ENCODE measurements around the gene PERM1.

The PERM1 gene

DNA sequence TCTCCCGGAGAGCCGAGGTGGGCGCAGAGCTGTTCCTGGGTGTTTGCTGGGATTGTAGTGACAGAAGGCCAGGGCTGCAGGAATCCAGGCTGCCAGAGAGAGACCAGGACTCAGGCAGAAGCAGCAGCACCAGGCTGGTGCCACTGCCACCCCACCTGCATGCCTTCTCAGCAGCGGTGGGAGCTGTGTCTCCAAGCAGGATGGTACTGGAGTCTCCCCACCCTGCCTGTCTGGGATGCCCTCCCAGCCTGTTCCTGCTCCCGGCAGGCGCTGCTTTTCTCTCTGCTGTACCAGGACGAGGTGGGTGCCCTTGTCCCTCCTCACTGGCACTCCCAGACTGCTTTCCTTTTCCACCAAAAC, 22.5 kb upstream of the PERM1 start:
- no peak for TF ChIP-seq EZH2phosphoT487 (IDR thresholded peaks at IDR 0.05; ENCODE audit: borderline replicate concordance, low read length)
- TF ChIP-seq, protein P1, sequence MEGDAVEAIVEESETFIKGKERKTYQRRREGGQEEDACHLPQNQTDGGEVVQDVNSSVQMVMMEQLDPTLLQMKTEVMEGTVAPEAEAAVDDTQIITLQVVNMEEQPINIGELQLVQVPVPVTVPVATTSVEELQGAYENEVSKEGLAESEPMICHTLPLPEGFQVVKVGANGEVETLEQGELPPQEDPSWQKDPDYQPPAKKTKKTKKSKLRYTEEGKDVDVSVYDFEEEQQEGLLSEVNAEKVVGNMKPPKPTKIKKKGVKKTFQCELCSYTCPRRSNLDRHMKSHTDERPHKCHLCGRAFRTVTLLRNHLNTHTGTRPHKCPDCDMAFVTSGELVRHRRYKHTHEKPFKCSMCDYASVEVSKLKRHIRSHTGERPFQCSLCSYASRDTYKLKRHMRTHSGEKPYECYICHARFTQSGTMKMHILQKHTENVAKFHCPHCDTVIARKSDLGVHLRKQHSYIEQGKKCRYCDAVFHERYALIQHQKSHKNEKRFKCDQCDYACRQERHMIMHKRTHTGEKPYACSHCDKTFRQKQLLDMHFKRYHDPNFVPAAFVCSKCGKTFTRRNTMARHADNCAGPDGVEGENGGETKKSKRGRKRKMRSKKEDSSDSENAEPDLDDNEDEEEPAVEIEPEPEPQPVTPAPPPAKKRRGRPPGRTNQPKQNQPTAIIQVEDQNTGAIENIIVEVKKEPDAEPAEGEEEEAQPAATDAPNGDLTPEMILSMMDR (IDR thresholded peaks at IDR 0.05; ENCODE audit: low read depth, low read length, poor library complexity, severe bottlenecking): no peak
- no peaks in the 10 kb centered on the region for H3K79me2 ChIP-seq (ENCODE audit: control insufficient read depth, low read length)
- H3F3A ChIP-seq (ENCODE audit: control insufficient read depth, insufficient read depth): no peaks in the 10 kb centered on the region
- H3K27ac ChIP-seq (ENCODE audit: low read depth, low read length): no peak overlapping the region
- H3K36me3 ChIP-seq (ENCODE audit: control insufficient read depth, low read length): no peaks in the 10 kb centered on the region
- peaks cover 3% of the 10 kb centered on the region; the same call in 1 of the 2 replicates for H3K4me1 ChIP-seq (ENCODE audit: control insufficient read depth, low read length)
- no peaks in the 10 kb centered on the region for H3K9me3 ChIP-seq (ENCODE audit: control insufficient read depth, insufficient read depth, low read length)
- no peaks in the 10 kb centered on the region for H4K20me1 ChIP-seq (ENCODE audit: control insufficient read depth, insufficient read depth, low read depth, low read length)
- H3K4me2 ChIP-seq (ENCODE audit: low read length): no peak overlapping the region
- peaks cover 26% of the 10 kb centered on the region for H3K27me3 ChIP-seq (ENCODE audit: control insufficient read depth, low read length)
- H3K9me2 ChIP-seq (replicated peaks; ENCODE audit: control insufficient read depth, low read length): no peaks in the 10 kb centered on the region
- H3K4me3 ChIP-seq (ENCODE audit: low read length): no peak overlapping the region

DNA sequence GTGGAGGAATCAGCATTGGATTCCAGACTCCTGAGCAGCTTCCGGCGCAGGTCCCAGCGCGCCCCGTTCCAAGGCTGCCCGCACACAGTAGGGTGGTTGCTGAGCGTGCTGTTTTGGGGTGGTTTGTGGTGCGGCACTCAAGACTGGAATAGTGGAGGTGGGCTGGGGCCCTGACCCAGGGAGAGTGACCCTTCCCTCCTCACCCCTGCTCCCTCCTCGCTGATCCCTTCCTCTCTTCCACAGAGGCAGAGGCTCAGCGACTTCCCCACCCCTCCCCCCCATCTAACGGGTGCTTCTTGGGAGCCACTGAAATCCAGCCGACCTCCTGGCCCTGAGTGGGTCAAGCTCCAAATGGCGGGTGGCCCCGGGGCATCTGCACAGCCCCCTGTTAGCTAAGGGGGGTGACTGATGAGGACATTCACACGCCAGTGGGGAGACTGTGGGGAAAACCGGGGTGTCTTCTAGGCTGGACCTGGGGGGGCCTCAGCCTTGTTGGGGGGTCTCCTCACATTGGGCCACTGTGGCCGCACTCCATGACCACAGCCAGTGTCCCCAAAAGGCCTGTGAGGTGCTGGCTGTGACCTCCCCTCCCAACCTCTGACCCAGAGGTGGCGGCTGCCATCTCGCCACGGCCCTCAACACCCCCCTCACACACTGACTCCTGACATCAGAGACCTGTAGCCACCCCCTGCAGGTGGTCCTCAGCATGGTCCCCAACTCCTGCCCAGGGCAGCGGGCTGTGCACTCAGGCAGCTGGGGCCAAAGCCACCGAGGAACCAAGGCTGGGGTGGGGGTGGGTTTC, 21.9 kb upstream of the PERM1 start:
- no peak overlapping the region for H3K4me2 ChIP-seq (ENCODE audit: low read length)
- H3K36me3 ChIP-seq (ENCODE audit: control insufficient read depth, low read length): no peaks in the 10 kb centered on the region
- no peak overlapping the region for H3K4me3 ChIP-seq (ENCODE audit: low read length)

DNA sequence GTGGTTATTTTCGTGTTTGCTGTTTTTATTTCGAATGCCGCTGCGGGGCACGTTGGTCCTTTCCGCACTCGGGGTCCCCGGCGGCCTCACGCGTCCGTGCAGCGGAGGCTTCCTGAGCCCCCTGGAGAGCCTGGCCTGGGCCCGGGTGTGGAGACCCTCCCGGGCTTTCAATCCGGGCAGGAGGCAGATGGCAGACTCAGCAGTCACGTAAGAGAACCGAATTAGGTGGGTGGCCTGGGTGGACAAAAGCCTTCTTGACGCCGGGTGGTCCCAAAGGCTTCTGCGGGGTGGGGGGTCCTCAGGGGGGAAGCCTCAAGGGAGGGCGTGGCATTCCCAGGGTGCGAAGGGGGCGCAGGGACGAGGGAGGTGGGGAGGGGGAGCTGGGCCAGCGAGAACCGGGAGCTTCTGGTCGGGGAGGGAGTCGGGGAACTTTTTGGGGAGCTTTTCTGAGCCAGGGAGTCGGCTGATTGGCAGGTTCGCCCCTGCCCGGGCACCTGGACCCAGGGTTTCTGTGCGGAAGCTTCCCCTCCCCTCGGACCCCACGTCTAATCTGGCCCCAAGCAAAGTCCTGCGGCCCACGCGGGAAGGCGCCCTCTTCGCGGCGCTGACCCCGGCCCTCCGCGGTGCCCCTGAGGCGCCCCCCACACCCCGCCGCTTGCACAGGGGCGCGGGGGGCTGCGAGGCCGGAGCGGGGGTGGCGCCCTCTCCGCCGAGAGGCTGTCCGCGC, 19.3 kb upstream of the PERM1 start:
- H3K4me3 ChIP-seq (ENCODE audit: low read length): no peak overlapping the region
- H3K9me3 ChIP-seq (ENCODE audit: control insufficient read depth, insufficient read depth, low read length): no peaks in the 10 kb centered on the region
- H3K4me1 ChIP-seq (ENCODE audit: control insufficient read depth, low read length): peaks cover 3% of the 10 kb centered on the region; the same call in 1 of the 2 replicates
- no peaks in the 10 kb centered on the region for H3K79me2 ChIP-seq (ENCODE audit: control insufficient read depth, low read length)
- no peaks in the 10 kb centered on the region for H3K36me3 ChIP-seq (ENCODE audit: control insufficient read depth, low read length)
- peaks cover 26% of the 10 kb centered on the region for H3K27me3 ChIP-seq (ENCODE audit: control insufficient read depth, low read length)
- no peaks in the 10 kb centered on the region for H3K9me2 ChIP-seq (replicated peaks; ENCODE audit: control insufficient read depth, low read length)
- no peak for TF ChIP-seq EZH2phosphoT487 (IDR thresholded peaks at IDR 0.05; ENCODE audit: borderline replicate concordance, low read length)
- TF ChIP-seq, protein P1 (IDR thresholded peaks at IDR 0.05; ENCODE audit: low read depth, low read length, poor library complexity, severe bottlenecking): no peak
- no peaks in the 10 kb centered on the region for H3F3A ChIP-seq (ENCODE audit: control insufficient read depth, insufficient read depth)
- H4K20me1 ChIP-seq (ENCODE audit: control insufficient read depth, insufficient read depth, low read depth, low read length): no peaks in the 10 kb centered on the region
- H3K27ac ChIP-seq (ENCODE audit: low read depth, low read length): no peak overlapping the region
- no peak overlapping the region for H3K4me2 ChIP-seq (ENCODE audit: low read length)

More for the DNA sequence above, 21.9 kb upstream of the PERM1 start:
- no peaks in the 10 kb centered on the region for H3K9me3 ChIP-seq (ENCODE audit: control insufficient read depth, insufficient read depth, low read length)
- no peaks in the 10 kb centered on the region for H3F3A ChIP-seq (ENCODE audit: control insufficient read depth, insufficient read depth)
- no peaks in the 10 kb centered on the region for H4K20me1 ChIP-seq (ENCODE audit: control insufficient read depth, insufficient read depth, low read depth, low read length)
- peaks cover 3% of the 10 kb centered on the region; the same call in 1 of the 2 replicates for H3K4me1 ChIP-seq (ENCODE audit: control insufficient read depth, low read length)
- no peak overlapping the region for H3K27ac ChIP-seq (ENCODE audit: low read depth, low read length)
- peaks cover 26% of the 10 kb centered on the region for H3K27me3 ChIP-seq (ENCODE audit: control insufficient read depth, low read length)
- no peaks in the 10 kb centered on the region for H3K79me2 ChIP-seq (ENCODE audit: control insufficient read depth, low read length)
- no peaks in the 10 kb centered on the region for H3K9me2 ChIP-seq (replicated peaks; ENCODE audit: control insufficient read depth, low read length)
- TF ChIP-seq, protein P1 (IDR thresholded peaks at IDR 0.05; ENCODE audit: low read depth, low read length, poor library complexity, severe bottlenecking): no peak
- no peak for TF ChIP-seq EZH2phosphoT487 (IDR thresholded peaks at IDR 0.05; ENCODE audit: borderline replicate concordance, low read length)

Measured in DOHH2 (cell line).